WERI-Rb-1 (cell line): Measurements from ENCODE around the gene DCC.

Experiments
- DNase-seq: peaks from one replicate; pipeline ENCODE4 v3.0.0-alpha.2; 2020
- H3K27ac ChIP-seq: fragments of 250-450 bp; sonication (Bioruptor Pico); 2 replicates; pipeline ENCODE4 v1.5.1; 2020; ENCODE audit warnings: mild to moderate bottlenecking, moderate library complexity
- H3K27me3 ChIP-seq: fragments of 250-450 bp; sonication (Bioruptor Pico); 2 replicates; pipeline ENCODE4 v1.5.1; 2021; ENCODE audit warnings: mild to moderate bottlenecking, low read depth, moderate library complexity; ENCODE audit not compliant: insufficient read depth, severe bottlenecking
- H3K36me3 ChIP-seq: fragments of 250-450 bp; sonication (Bioruptor Pico); 2 replicates; pipeline ENCODE4 v1.5.1; 2020; ENCODE audit warnings: mild to moderate bottlenecking, moderate library complexity
- H3K4me3 ChIP-seq: 2 replicates; pipeline ENCODE4 v1.5.1; 2011; ENCODE audit warnings: low read depth, mild to moderate bottlenecking, control low read depth, low read length
- H3K9me3 ChIP-seq: fragments of 250-450 bp; sonication (Bioruptor Pico); 2 replicates; pipeline ENCODE4 v1.5.1; 2021; ENCODE audit warnings: mild to moderate bottlenecking, moderate library complexity; ENCODE audit not compliant: severe bottlenecking
- CTCF ChIP-seq: IDR thresholded peaks from 2 replicates; pipeline ENCODE4 v1.5.1; 2011; ENCODE audit warnings: low read depth, mild to moderate bottlenecking, control low read depth, inconsistent platforms, low read length

Gene DCC

GRCh38 chr18:52812834-52813233 lies 472.8 kb downstream of the DCC start:
- no peak for DNase-seq
- no peaks in the 10 kb centered on the region for H3K36me3 ChIP-seq
- TF ChIP-seq CTCF: no peak
- H3K4me3 ChIP-seq: no peak overlapping the region
- H3K9me3 ChIP-seq: no peaks in the 10 kb centered on the region
- H3K27ac ChIP-seq: no peak overlapping the region
- no peaks in the 10 kb centered on the region for H3K27me3 ChIP-seq

GRCh38 chr18:52813635-52814416 lies 473.8 kb downstream of the DCC start:
- Histone ChIP-seq H3K9me3 (no peaks in the 10 kb centered on the region), H3K36me3 (no peaks in the 10 kb centered on the region), H3K4me3 (no peak overlapping the region), H3K27me3 (no peaks in the 10 kb centered on the region), H3K27ac (no peak overlapping the region)
- no peak for DNase-seq
- TF ChIP-seq CTCF: no peak

- H3K36me3 ChIP-seq: no peaks in the 10 kb centered on the region
- no peaks in the 10 kb centered on the region for H3K27me3 ChIP-seq
- TF ChIP-seq CTCF: no peak
- no peak overlapping the region for H3K27ac ChIP-seq
- H3K9me3 ChIP-seq: no peaks in the 10 kb centered on the region
- no peak for DNase-seq
- no peak overlapping the region for H3K4me3 ChIP-seq
Measured at GRCh38 chr18:52815651-52816050, 475.7 kb downstream of the DCC start.

- H3K27ac ChIP-seq: no peak overlapping the region
- H3K9me3 ChIP-seq: no peaks in the 10 kb centered on the region
- DNase-seq: no peak
- H3K36me3 ChIP-seq: no peaks in the 10 kb centered on the region
- no peak overlapping the region for H3K4me3 ChIP-seq
- no peaks in the 10 kb centered on the region for H3K27me3 ChIP-seq
- no peak for TF ChIP-seq CTCF
Measured at GRCh38 chr18:52816121-52816520, 476.1 kb downstream of the DCC start.

GRCh38 chr18:52822160-52822559 lies 482.2 kb downstream of the DCC start:
- H3K27me3 ChIP-seq: no peaks in the 10 kb centered on the region
- DNase-seq: no peak
- H3K4me3 ChIP-seq: no peak overlapping the region

More at GRCh38 chr18:52822160-52822559, 482.2 kb downstream of the DCC start:
- Histone ChIP-seq H3K27ac (no peak overlapping the region), H3K36me3 (no peaks in the 10 kb centered on the region), H3K9me3 (no peaks in the 10 kb centered on the region)
- no peak for TF ChIP-seq CTCF
